Measurements from ENCODE around the gene SLC2A11. TPM values are rescaled to one million over a fixed set of nuclear protein-coding genes. Genes with fewer than 3 reads are reported as not detected.
"Not testable (repeated sequence)": the region's sequence is repeated elsewhere in the genome, so short reads cannot be mapped to it uniquely, and the experiment has no call there.

The SLC2A11 gene
- total RNA-seq, 4 donors from 2014 or later = 2.4 to 19.0 (median 6.2) TPM

- H3K4me3 ChIP-seq = no peak overlapping the region
- no peak for TF ChIP-seq POLR2A (IDR thresholded peaks at IDR 0.05)
- TF ChIP-seq, protein P1, sequence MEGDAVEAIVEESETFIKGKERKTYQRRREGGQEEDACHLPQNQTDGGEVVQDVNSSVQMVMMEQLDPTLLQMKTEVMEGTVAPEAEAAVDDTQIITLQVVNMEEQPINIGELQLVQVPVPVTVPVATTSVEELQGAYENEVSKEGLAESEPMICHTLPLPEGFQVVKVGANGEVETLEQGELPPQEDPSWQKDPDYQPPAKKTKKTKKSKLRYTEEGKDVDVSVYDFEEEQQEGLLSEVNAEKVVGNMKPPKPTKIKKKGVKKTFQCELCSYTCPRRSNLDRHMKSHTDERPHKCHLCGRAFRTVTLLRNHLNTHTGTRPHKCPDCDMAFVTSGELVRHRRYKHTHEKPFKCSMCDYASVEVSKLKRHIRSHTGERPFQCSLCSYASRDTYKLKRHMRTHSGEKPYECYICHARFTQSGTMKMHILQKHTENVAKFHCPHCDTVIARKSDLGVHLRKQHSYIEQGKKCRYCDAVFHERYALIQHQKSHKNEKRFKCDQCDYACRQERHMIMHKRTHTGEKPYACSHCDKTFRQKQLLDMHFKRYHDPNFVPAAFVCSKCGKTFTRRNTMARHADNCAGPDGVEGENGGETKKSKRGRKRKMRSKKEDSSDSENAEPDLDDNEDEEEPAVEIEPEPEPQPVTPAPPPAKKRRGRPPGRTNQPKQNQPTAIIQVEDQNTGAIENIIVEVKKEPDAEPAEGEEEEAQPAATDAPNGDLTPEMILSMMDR (IDR thresholded peaks at IDR 0.05 in 4 of 5, conservative IDR thresholded peaks at IDR 0.05 in 1 of 5) = no peak
- H3K27ac ChIP-seq = no peak overlapping the region
- H3K4me1 ChIP-seq = no peaks in the 10 kb centered on the region
- H3K27me3 ChIP-seq = peaks cover 0 to 4% (median 0%) of the 10 kb centered on the region in 3 donors
- no peaks in the 10 kb centered on the region for H3K9me3 ChIP-seq
- in situ Hi-C loops (cut with MboI; ENCODE audit: low sequenced_read_pairs in 4 of 4) (no loop called here), intact Hi-C loops (cut with DNase I; ENCODE audit: low total_unique reads) (no loop called here)
- ATAC-seq = no peak
- DNase-seq = no peak
- no peaks in the 10 kb centered on the region for H3K36me3 ChIP-seq
These were observed 45.8 kb downstream of the SLC2A11 start for GRCh38 chr22:23903328-23903971.

- Histone ChIP-seq H3K27ac (no peak overlapping the region), H3K27me3 (peaks cover 0 to 4% (median 0%) of the 10 kb centered on the region in 3 donors), H3K9me3 (no peaks in the 10 kb centered on the region), H3K36me3 (no peaks in the 10 kb centered on the region), H3K4me3 (no peak overlapping the region), H3K4me1 (no peaks in the 10 kb centered on the region)
- DNase-seq (peak in 1 of 2 donors; percentile 54), ATAC-seq (peak; percentile 54 to 62)
- in situ Hi-C loops (cut with MboI; ENCODE audit: low sequenced_read_pairs in 4 of 4) (no loop called here), intact Hi-C loops (cut with DNase I; ENCODE audit: low total_unique reads) (no loop called here)
- TF ChIP-seq, protein P1 (IDR thresholded peaks at IDR 0.05 in 4 of 5, conservative IDR thresholded peaks at IDR 0.05 in 1 of 5) = no peak
- TF ChIP-seq POLR2A (IDR thresholded peaks at IDR 0.05) = no peak
These were observed 47.0 kb downstream of the SLC2A11 start for GRCh38 chr22:23904573-23905254.

DNA sequence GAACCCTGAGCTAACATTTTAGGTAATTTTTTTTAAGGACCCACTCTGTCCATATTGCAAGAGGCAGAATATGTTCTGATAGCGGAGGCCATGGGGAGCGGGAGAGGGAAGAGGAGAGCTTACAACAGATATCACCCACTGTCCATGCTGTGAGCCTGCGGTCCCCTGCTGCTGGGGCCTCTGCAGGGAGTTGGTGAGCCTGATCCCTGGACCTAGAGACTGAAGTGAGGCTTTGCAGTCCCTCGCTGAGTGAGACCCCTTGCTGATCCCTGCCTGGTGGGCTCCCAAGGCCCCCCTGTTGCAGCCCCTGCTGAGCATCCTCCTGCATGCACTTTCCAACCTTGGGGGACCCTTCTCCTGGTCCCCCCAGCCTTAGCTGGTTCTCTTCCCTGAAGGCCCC lies 49.0 kb downstream of the SLC2A11 start:
- Histone ChIP-seq H3K27ac (no peak overlapping the region), H3K27me3 (peaks cover 0 to 4% (median 0%) of the 10 kb centered on the region in 3 donors), H3K4me3 (no peak overlapping the region), H3K9me3 (no peaks in the 10 kb centered on the region), H3K4me1 (no peaks in the 10 kb centered on the region), H3K36me3 (no peaks in the 10 kb centered on the region)
- DNase-seq (no peak), ATAC-seq (no peak)
- intact Hi-C loops (cut with DNase I; ENCODE audit: low total_unique reads) = no loop called here
- TF ChIP-seq, protein P1 (IDR thresholded peaks at IDR 0.05 in 4 of 5, conservative IDR thresholded peaks at IDR 0.05 in 1 of 5) = no peak
- TF ChIP-seq POLR2A (IDR thresholded peaks at IDR 0.05) = no peak
- in situ Hi-C loops (cut with MboI; ENCODE audit: low sequenced_read_pairs in 4 of 4) = no loop called here

- H3K27me3 ChIP-seq; in situ Hi-C loops (cut with MboI; ENCODE audit: low sequenced_read_pairs in 4 of 4); H3K36me3 ChIP-seq; H3K4me1 ChIP-seq; ATAC-seq; DNase-seq; H3K9me3 ChIP-seq; intact Hi-C loops (cut with DNase I; ENCODE audit: low total_unique reads); H3K27ac ChIP-seq; H3K4me3 ChIP-seq: not testable (repeated sequence)
These were observed 49.7 kb downstream of the SLC2A11 start for GRCh38 chr22:23907423-23907822.

- TF ChIP-seq, protein P1 (IDR thresholded peaks at IDR 0.05 in 4 of 5, conservative IDR thresholded peaks at IDR 0.05 in 1 of 5) = no peak
- TF ChIP-seq POLR2A (IDR thresholded peaks at IDR 0.05) = no peak
- in situ Hi-C loops (cut with MboI; ENCODE audit: low sequenced_read_pairs in 4 of 4) (no loop called here), intact Hi-C loops (cut with DNase I; ENCODE audit: low total_unique reads) (no loop called here)
- ATAC-seq (no peak), DNase-seq (no peak)
- H3K4me3 ChIP-seq = no peak overlapping the region
- H3K36me3 ChIP-seq = no peaks in the 10 kb centered on the region
- H3K9me3 ChIP-seq = no peaks in the 10 kb centered on the region
- H3K4me1 ChIP-seq = peaks cover 4 to 5% of the 10 kb centered on the region in 2 donors
- no peak overlapping the region for H3K27ac ChIP-seq
- peaks cover 0 to 4% (median 0%) of the 10 kb centered on the region in 3 donors for H3K27me3 ChIP-seq
These were observed 51.0 kb downstream of the SLC2A11 start for GRCh38 chr22:23908587-23909205.
